Psoas muscle (tissue), 8 donors: Measurements from ENCODE around the gene TMEM114. TPM values are rescaled to one million over a fixed set of nuclear protein-coding genes. Genes with fewer than 3 reads are reported as not detected.

Source experiments
- ATAC-seq, 4 donors: fragments of 200-7000 bp; cut with Tn5 transposase; one replicate each; pipeline ENCODE4 v1.9.1; 2020; ENCODE audit warnings: moderate library complexity in 3 of 4, mild to moderate bottlenecking in 2 of 4
- DNase-seq, 2 donors: peaks; one replicate each; pipeline ENCODE4 v3.0.0-alpha.2; 2020
- H3K27ac ChIP-seq: fragments of 200-600 bp; one replicate; pipeline ENCODE4 v1.8.0; 2022
- H3K27me3 ChIP-seq, 3 donors: fragments of 200-600 bp in 1 of 3; one replicate each; pipeline versions ENCODE4 v1.6.1 to v1.8.0; 2013 to 2022; ENCODE audit warnings: low read length in 2 of 3, mild to moderate bottlenecking in 2 of 3, moderate library complexity in 1 of 3; ENCODE audit not compliant: insufficient read depth in 3 of 3
- H3K36me3 ChIP-seq, 2 donors: fragments of 200-600 bp in 1 of 2; one replicate each; pipeline versions ENCODE4 v1.6.1 to v1.8.0; 2013 to 2022; ENCODE audit warnings: low read depth in 1 of 2, mild to moderate bottlenecking in 1 of 2, moderate library complexity in 1 of 2; ENCODE audit not compliant: insufficient read depth in 1 of 2
- H3K4me1 ChIP-seq: fragments of 200-600 bp; one replicate; pipeline ENCODE4 v1.8.0; 2022
- H3K4me3 ChIP-seq: fragments of 200-600 bp; one replicate; pipeline ENCODE4 v1.8.0; 2022; ENCODE audit warnings: mild to moderate bottlenecking
- H3K9me3 ChIP-seq: fragments of 200-600 bp; one replicate; pipeline ENCODE4 v1.8.0; 2022
- CTCF ChIP-seq: fragments of 200-600 bp; IDR thresholded peaks from one replicate; pipeline ENCODE4 v1.8.0; 2022; ENCODE audit warnings: antibody characterized with exemption
- WGBS, 3 donors: extraction: QIAGEN DNeasy Blood & Tissue Kit; methylation state at CpG; one replicate each; pipeline versions ENCODE4 v1.1.6 to v1.1.7; 2013; 5-methylcytosine and 5-hydroxymethylcytosine counted together
- intact Hi-C, 2 donors: fragments of 100-400 bp; cut with DNase I; formaldehyde crosslinking; loops; one replicate each; pipeline versions ENCODE4 v1.11.0 to v1.14.2; 2022
- polyA plus RNA-seq, 3 donors: library from polyadenylated mRNA; stranded (reverse); fragments of 200-250 nt; gene quantifications; one replicate each; pipeline ENCODE4 v1.2.3, GENCODE V29; 2013
- total RNA-seq, 4 donors: library from RNA; stranded (reverse); fragmentation: NEBNext Ultra II Directional in 2 of 4; extraction: Animal tissue kit (Norgen Biotek cat#: 25700) in 2 of 4; gene quantifications; one replicate each; pipeline versions ENCODE4 v1.2.1 to v1.2.4, GENCODE V29; 2021 to 2023
- donor health status: healthy with polysubstance abuse.
- donor health status: DM: no; HTN: no; CAD: no; lungs with moderate emphysema.
- donor health status: Bipolar disorder and iron deficiency.
- donor health status: healthy.
- donor health status: DM: yes; HTN: yes; CAD: no.
- donor health status: DM: no; HTN: no; CAD: no.
- donor health status: DM: no; HTN: no; CAD: no.
- donor health status: DM: yes; HTN: yes; CAD: no.

The TMEM114 gene
- total and polyA plus RNA-seq, 7 donors, result not detected

- H3K4me3 ChIP-seq, result no peak overlapping the region
- TF ChIP-seq CTCF, result no peak
- no peaks in the 10 kb centered on the region for H3K9me3 ChIP-seq
- H3K4me1 ChIP-seq, result no peaks in the 10 kb centered on the region
- intact Hi-C loops, result no loop called here
- H3K27ac ChIP-seq, result no peak overlapping the region
- H3K27me3 ChIP-seq, result peaks cover 0 to 15% (median 0%) of the 10 kb centered on the region in 3 donors
- WGBS, 3 donors, result 65 to 81% (median 71%) methylated on average over 8 of the region's 8 CpGs
- no peak for DNase-seq
- no peaks in the 10 kb centered on the region for H3K36me3 ChIP-seq
- no peak for ATAC-seq
These were observed 40.4 kb downstream of the TMEM114 start for GRCh38 chr16:8549843-8550412.

GRCh38 chr16:8548166-8548565, 42.1 kb downstream of the TMEM114 start:
- ATAC-seq, result no peak
- H3K4me3 ChIP-seq, result no peak overlapping the region
- WGBS, 3 donors, result 17 to 34% (median 19%) methylated on average over 3 of the region's 3 CpGs
- no peaks in the 10 kb centered on the region for H3K36me3 ChIP-seq
- no peaks in the 10 kb centered on the region for H3K9me3 ChIP-seq
- H3K27ac ChIP-seq, result no peak overlapping the region
- no peak for DNase-seq
- no peak for TF ChIP-seq CTCF
- H3K4me1 ChIP-seq, result no peaks in the 10 kb centered on the region
- H3K27me3 ChIP-seq, result peaks cover 0 to 15% (median 0%) of the 10 kb centered on the region in 3 donors
- intact Hi-C loops, result no loop called here

GRCh38 chr16:8547762-8548161, 42.5 kb downstream of the TMEM114 start:
- DNase-seq, result no peak
- 21 to 33% (median 27%) methylated on average over 8 of the region's 8 CpGs for WGBS, 3 donors
- no peak for ATAC-seq
- H3K27me3 ChIP-seq, result peaks cover 0 to 15% (median 0%) of the 10 kb centered on the region in 3 donors
- no peaks in the 10 kb centered on the region for H3K4me1 ChIP-seq
- no peak for TF ChIP-seq CTCF
- H3K27ac ChIP-seq, result no peak overlapping the region
- intact Hi-C loops, result no loop called here
- H3K9me3 ChIP-seq, result no peaks in the 10 kb centered on the region
- no peaks in the 10 kb centered on the region for H3K36me3 ChIP-seq
- H3K4me3 ChIP-seq, result no peak overlapping the region

GRCh38 chr16:8544406-8544805, 45.9 kb downstream of the TMEM114 start:
- WGBS, 3 donors, result 64 to 66% (median 65%) methylated on average over 5 of the region's 5 CpGs
- intact Hi-C loops, result no loop called here
- Histone ChIP-seq H3K4me3 (no peak overlapping the region), H3K27ac (no peak overlapping the region), H3K9me3 (no peaks in the 10 kb centered on the region), H3K36me3 (no peaks in the 10 kb centered on the region), H3K4me1 (no peaks in the 10 kb centered on the region), H3K27me3 (peaks cover 0 to 4% (median 0%) of the 10 kb centered on the region in 3 donors)
- DNase-seq (no peak), ATAC-seq (no peak)
- no peak for TF ChIP-seq CTCF

- peaks cover 0 to 3% (median 0%) of the 10 kb centered on the region in 3 donors for H3K27me3 ChIP-seq
- H3K4me3 ChIP-seq, result no peak overlapping the region
- H3K9me3 ChIP-seq, result no peaks in the 10 kb centered on the region
- ATAC-seq (no peak), DNase-seq (no peak)
- no peak overlapping the region for H3K27ac ChIP-seq
- intact Hi-C loops, result no loop called here
- TF ChIP-seq CTCF, result no peak
- no peaks in the 10 kb centered on the region for H3K4me1 ChIP-seq
- no peaks in the 10 kb centered on the region for H3K36me3 ChIP-seq
- WGBS, 3 donors, result 53 to 79% (median 72%) methylated on average over 3 of the region's 3 CpGs
These were observed 47.1 kb downstream of the TMEM114 start for GRCh38 chr16:8543258-8543657.
